Central memory CD4-positive, alpha-beta T cell (primary cell): Measurements from ENCODE around the gene PDCD5.
A peak's percentile ranks its signal among the peaks of the same experiment; 100 is the strongest.
"Not testable (repeated sequence)": the region's sequence is repeated elsewhere in the genome, so short reads cannot be mapped to it uniquely, and the experiment has no call there.

ENCODE experiments used
- DNase-seq: peaks from one replicate; pipeline ENCODE4 v3.0.0; 2022

The PDCD5 gene

DNA sequence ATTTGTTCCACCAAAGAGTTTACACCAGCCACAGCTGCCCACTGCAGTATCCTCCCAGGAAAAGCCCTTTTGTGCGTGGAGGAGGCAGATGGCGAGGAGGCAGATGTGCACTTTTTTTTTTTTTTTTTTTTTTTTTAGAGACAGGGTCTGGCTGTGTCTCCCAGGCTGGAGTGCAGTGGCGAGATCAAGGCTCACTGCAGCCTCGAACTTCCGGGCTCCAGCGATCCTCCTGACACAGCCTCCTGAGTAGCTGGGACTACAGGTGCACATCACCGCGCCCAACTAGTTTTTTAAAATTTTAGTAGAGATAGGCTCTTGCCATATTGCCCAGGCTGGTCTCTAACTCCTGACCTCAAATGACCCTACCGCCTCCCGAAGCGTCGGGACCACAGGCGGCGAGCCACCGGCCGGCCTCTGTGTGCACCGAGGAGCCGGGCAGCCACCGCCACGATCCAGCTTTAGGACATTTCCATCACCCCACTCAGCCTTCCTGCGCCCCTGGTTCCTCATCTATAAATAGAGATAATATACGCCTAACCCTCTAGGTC lies 563 bp upstream of the PDCD5 start:
- no peak for DNase-seq

DNA sequence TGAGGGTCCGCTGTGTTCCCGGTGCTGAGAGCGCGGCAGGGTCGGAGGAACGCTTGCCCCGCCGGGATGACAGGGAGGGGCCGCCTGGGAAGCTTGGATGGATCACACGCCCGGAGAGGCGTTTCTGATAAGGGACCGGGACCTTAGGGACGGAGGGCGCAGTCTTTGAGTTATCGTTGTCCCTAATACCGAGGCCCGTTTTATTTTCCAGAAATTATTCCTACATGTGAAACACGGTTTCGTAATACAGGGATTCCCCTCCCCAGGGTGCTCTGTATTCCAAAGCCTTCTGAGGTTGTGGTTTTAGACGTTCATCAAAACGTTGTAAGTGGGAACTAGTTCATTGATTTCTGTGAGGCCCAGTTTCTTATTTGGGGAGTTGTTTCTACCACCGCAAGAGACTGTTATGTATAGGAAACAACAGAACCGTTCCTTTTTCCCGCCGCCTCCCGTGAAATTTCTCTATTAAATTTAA lies 752 bp downstream of the PDCD5 start:
- no peak for DNase-seq

DNA sequence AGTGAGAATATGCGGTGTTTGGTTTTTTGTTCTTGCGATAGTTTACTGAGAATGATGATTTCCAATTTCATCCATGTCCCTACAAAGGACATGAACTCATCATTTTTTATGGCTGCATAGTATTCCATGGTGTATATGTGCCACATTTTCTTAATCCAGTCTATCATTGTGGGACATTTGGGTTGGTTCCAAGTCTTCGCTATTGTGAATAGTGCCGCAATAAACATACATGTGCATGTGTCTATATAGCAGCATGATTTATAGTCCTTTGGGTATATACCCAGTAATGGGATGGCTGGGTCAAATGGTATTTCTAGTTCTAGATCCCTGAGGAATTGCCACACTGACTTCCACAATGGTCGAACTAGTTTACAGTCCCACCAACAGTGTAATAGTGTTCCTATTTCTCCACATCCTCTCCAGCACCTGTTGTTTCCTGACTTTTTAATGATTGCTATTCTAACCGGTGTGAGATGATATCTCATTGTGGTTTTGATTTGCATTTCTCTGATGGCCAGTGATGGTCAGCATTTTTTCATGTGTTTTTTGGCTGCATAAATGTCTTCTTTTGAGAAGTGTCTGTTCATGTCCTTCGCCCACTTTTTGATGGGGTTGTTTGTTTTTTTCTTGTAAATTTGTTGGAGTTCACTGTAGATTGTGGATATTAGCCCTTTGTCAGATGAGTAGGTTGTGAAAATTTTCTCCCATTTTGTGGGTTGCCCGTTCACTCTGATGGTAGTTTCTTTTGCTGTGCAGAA lies 6.9 kb downstream of the PDCD5 start:
- DNase-seq: not testable (repeated sequence)

DNA sequence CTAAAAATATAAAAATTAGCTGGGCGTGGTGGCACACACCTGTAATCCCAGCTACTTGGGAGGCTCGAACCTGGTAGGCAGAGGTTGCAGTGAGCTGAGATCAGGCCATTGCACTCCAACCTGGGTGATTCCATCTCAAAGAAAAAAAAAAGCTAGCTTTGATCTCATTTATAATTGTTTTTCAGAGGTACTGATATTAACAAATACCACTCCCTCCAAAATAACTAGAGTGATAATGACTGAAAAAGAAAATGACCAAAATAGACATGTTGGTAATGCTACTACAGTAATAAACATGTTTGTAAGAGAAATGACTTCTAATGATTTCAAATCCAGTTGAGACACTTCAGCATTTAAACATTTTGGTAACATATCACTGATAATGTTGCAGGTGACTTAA lies 13.0 kb downstream of the PDCD5 start:
- no peak for DNase-seq

DNA sequence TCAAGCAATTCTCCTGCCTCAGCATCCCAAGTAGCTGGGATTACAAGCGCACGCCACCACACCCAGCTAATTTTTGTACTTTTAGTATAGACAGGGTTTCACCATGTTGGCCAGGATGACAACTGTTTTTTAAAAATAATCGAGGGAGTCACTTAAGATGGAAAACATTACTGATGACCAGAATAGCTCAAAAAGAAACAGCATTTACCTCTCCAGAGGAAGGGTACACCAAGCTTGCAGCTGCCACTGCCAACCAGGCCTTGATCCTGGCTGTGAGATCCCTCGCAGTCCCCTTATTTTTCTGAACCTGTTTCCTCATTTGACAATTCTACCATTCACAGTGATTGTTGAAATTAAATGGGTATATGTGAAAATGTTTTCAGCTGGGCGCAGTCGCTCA lies 14.5 kb downstream of the PDCD5 start:
- no peak for DNase-seq

DNA sequence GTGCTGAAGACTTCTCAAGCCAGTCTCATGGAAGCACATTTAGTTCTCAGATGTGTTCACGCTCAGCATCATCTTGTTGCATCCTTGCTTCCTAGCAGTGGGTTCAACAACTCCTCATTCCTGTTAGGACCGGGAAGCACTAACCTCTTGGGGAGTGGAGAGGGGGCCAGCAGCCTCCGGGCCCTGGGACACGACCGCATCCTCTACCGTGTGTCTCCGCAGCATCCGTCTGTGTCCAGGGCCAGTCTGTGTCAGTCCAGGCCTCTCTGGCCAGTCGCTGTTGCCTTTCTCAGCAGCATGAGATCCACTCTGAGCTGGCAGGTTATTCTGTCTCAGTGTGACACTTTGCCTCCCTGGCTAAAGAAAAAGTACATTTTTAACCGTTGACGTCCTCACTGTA lies 17.0 kb downstream of the PDCD5 start:
- DNase-seq: no peak

DNA sequence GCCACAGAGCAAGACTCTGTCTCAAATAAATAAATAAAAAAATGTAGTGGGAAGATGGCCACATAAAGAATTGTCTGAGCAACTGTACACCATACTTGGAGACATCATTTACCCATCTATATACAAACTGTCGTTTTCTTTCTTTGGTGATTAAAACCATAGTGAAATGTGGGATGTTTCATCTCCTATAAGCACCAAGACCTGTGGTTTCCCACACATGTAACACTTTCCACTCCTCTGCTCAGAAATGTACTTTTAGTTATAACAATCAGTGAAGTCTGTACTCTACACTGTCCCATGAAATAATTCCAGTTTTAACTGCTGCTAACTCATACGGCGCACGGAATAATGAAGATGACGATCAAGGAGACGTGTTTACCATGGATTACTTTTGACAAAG lies 18.3 kb downstream of the PDCD5 start:
- DNase-seq: no peak

DNA sequence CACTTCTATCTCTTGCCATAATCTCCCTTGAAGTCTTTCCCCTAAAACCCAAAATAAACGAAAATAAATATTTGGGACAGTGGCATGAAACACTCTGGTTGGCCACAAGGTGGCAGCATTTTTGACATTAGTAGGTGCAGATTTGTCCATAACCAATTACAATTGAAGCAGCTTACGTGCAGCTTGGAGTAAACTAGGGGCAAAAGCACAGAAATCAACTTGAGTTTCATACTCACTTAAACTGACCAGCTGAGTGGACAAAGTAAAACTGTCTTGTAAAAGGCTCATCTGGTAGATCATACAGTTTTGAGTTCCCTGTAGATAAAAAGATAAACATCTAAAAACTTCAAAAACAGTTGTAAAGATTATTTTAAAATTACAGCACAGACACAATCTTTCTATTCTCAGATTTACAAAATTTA lies 18.8 kb downstream of the PDCD5 start:
- peak; percentile 44 for DNase-seq

DNA sequence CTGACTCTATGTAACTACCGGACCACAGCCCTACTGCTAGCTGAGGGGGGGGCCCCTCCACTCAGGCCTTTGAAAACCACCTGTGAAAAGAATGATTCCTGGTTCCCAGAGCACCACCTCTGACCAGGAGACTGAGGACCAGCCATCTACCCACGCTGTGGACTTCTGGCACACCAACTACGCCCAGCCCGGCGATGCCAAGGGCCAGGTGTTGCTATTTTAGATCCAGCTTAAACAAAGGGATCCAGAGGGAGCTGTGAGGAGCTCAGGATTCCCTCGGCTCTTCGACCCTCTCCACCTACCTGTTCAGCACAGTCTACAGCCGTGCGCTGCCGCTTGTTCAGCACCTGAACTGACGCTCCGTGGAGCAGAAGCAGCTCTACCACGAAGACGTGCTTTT lies 23.0 kb downstream of the PDCD5 start:
- no peak for DNase-seq

DNA sequence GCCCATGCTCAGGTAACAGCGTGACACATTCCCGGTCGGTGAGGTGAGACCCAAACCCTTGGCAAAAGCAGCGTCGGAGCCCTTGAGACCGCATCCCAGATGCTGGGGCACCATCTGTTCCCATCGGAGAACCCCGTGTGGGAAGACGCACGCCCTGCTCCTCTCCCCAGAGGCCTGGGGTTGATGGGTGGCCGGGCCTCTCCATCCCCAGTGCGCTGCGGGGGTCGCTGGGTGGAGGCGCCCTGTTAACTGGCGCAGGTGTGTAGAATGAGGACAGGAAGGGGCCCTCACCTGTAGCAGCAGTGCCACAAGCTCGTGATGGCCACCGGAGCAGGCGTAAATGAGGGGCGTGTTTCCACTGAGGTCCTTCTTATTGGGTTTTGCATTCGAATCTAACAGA lies 24.6 kb downstream of the PDCD5 start:
- DNase-seq: no peak

DNA sequence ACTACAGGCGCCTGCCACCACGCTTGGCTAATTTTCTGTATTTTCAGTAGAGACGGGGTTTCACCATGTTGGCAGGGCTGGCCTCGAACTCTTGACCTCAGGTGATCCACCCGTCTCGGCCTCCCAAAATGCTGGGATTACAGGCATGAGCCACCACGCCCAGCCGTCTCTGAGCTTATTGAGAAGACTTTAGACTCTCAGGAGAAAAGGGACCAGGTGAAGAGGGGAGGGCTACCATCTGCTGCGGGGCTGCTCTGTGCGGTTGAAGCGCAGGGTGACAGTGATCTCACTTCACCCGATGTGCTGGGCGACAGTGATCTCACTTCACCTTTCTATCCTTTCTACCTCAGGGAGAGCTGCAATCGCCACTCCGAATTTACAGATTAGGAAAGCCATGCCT lies 25.3 kb downstream of the PDCD5 start:
- no peak for DNase-seq

DNA sequence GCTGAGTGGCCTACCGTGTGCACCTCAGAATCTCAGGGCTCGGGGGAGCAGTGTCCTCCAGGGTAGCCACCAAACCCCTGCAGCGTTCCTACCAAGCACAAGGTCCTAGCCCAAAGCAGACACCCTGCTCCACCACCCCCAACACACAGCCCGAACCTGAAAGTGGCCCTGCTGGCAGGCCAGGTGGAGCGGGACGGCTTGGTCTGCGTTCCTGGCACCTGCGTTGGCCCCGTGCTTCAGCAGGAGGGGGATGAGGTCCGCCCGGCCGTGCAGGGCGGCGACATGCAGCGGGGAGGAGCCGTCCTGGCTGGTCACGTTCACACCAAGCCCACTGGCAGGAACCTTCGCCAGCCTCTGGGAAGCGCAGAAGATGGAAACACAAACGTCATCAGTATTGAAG lies 26.5 kb downstream of the PDCD5 start:
- DNase-seq: no peak

DNA sequence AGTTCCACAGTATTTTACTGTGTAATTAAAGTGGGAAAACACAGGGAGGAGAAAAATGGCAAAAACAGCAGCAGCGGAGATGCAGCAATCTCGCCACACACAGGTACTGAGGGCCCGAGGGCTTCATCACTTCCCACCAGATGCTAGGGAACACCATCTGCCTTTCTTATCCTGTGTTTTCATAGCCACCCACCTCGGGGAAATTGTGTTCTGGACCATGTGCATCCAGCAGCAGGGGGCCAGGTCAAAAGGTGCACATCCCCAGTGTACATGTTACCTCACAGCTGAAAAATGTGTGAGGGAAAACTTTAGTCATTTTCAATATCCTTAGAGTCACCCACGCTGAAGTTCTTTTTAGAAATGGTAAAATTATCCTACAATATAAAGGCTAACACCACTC lies 30.2 kb downstream of the PDCD5 start:
- DNase-seq: no peak

DNA sequence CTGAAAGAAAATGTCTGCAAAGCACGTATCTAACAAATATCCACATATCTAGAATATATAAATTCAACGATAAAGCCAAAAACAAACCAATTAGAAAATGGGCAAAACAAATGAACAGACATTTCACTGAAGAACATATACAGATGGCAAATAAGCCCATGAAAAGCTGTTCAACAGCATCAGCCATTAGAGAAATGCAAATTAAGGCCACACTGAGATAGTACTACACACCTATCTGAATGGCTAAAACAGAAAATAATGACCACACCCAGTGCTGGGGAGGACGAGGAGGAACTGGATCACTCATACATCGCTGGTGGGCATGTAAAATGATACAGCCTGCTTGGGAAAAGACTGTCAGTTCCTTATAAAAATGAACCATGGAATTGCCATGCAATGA lies 32.0 kb downstream of the PDCD5 start:
- DNase-seq: no peak

DNA sequence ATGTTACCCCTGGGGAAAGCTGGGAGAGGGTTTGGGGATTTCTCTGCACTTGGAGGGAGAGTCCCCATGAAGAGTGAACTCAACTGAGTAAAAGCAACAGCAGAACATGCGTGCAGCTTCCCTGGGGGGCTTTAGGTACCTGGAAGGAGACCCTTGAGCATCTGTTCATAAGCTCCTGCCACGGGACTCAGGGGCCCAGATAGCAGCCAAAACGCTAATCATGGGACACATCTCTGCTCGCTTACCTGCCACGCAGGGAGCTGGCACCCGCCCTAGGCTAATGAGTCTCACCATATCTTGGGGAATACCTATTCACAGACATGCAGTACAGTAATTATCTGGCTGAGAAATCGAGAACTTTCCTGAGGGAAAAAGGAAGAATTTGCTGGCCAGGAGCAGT lies 33.9 kb downstream of the PDCD5 start:
- no peak for DNase-seq

DNA sequence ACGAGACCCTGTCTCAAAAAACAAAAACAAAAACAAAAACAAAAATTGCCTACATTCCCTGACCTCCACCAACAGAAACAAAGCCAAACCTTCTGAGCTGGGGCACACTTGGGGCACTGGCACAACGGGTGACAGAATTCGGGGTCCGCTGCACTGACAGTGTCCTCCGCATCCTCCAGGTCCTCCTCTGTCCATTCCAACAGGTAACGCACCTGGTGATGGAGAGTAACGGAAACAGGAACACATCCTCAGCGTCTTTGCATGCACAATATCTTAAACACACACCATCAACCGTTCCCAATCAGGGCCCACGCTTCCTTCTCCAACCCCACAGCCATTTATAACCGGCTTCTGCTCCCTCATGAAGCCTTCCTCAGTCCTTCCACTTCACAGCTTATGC lies 34.6 kb downstream of the PDCD5 start:
- no peak for DNase-seq

DNA sequence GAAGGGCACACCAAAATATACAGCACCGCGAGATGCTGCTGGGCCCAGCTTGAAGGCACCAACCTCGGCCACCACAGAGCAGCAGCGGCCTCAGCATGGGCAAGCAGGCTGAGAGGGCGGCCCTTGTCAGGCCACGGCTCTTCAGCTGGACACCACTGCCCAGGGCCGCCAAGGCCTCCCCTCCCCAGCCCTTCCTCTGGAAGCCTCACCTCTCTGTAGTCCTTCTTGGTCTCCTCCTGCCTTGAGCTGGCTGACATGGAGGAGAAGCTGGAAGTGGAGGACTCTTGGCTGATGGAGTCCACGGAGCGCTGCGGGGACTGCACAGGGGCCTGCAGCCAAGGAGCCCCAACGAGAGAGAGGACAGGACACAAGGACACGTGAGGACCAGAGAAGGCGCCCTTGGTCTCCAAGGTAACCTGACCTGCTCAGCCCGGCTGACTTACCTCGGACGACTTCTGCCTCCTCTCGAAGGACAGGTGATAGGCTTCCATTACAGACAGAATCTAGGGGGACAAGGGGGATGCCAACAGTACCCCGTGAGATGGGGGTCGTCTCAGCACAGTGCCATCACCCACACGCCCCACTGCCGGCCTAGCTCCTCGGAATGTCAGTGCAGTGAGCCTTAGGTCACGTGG lies 38.2 kb downstream of the PDCD5 start:
- DNase-seq: no peak

DNA sequence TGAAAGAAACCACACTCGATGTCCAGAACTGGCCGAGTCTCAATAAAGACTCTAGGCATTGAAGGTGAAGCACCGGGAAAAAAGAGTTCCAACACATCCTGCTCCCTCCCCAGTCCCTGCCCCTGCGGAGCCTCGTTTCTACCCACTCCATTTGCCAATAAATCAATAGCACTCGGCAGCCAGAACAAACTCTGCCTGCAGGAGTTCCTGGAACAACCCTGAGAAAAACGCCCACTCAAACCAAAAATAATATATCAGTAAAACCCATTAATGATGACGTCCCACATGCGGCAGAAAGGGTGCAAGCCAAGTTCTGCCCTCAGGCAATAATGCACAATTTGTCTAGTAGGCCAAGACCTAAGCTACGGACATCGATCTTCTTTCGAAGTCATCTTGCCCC lies 41.0 kb downstream of the PDCD5 start:
- no peak for DNase-seq

DNA sequence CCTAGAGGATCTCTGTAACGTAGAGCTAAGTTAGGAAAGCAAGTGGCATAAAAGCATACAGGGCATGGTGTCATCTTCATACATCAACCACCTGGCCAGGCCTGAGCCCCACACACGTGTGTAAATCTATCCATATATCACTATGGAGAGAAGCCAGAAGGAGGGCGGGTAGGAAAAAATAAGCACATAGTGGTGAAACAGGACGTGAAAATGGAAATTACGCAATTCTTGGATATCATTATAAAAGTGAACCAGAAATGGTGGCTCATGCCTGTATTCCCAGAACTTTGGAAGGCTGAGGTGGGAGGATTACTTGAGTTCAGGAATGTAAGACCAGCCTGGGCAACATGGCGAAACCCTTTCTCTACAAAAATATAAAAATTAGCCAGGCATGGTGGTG lies 43.4 kb downstream of the PDCD5 start:
- no peak for DNase-seq

DNA sequence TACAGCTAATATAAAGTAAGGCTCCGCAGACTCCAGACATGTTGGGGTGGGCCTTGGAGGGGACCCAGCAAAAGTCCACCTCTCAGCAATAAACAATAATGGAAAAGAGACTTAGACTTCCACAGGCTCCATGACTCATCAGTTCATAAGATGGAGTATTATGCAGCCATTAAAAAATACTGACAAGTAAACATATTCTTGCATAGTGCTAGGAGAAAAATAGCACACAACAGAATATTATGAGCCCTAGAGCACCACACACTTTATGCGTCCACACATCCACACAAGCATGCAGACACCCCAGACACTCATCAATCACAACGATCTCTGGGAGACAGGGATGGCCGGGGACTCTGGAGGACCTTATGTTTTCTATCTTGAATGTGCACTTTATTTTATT lies 46.0 kb downstream of the PDCD5 start:
- no peak for DNase-seq

DNA sequence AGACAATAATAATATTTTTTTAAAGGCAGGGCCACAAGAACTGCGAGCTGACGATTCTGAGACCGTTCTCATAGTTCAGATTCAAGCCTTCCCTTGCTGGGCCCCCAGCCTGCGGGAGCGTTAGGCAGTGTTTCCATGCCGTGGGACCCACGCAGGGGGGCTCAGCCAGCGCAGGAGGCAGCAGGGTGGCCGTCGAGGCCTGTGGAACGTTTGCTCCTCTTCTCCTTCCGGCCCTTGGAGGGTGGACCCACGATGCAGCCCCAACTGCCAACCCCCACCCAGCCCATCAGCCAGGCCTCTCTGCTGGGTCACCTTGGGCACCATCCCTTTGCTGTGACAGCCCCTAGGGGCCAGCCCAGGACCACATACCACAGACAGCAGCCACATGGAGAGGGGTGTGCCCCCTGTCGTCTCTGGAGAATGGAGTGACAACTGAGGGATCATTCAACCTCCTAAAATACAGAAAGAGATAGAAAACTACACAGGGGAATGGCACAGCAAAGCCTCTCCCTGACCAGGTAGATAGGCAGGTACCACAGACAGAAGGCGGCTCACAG lies 46.8 kb downstream of the PDCD5 start:
- no peak for DNase-seq

DNA sequence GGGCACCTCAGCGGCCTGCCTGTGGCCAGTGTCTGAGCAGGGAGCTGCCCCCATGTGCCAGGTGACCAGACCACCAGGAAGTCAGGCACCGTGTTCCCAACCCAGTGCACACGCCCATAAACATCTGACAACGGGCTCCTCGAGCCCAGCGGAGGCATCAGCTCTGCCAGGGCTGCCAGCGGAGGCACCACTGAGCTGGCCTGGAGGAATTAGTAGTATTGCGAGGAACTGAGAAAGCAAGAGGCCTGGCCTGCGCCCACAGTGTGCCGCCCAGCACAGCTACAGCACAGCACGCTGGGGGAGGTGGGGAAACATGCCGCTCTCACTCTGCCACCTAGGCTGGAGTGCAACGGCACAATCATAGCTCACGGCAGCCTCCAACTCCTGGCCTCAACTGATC lies 49.3 kb downstream of the PDCD5 start:
- DNase-seq: no peak

DNA sequence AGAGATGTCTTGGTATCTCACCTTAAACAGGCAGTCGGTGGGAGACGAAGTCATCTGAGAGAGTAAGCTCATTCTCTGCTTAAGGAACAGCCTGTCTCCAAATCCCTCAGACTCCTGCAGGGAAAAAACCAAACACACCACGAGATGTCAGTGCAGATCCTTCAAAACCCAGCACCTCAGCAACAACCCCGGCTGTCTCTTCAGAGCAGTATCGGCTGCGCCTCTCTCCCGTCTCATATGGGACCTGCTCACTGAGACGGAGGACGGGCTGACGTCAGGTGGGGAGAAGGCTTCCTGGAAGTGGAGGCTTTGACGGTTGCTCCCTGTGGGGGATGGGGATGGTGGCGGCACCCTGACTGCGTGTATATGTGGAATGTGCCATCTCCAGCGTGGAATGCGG lies 50.4 kb downstream of the PDCD5 start:
- DNase-seq: no peak
